ENCODE results near the gene GSTO2.

Gene GSTO2

GRCh38 chr10:104327745-104328645, 59.0 kb downstream of the GSTO2 start:
- DNase-seq, result no peak

- no peak for DNase-seq
These were observed 59.6 kb downstream of the GSTO2 start for GRCh38 chr10:104328646-104328895.

DNA sequence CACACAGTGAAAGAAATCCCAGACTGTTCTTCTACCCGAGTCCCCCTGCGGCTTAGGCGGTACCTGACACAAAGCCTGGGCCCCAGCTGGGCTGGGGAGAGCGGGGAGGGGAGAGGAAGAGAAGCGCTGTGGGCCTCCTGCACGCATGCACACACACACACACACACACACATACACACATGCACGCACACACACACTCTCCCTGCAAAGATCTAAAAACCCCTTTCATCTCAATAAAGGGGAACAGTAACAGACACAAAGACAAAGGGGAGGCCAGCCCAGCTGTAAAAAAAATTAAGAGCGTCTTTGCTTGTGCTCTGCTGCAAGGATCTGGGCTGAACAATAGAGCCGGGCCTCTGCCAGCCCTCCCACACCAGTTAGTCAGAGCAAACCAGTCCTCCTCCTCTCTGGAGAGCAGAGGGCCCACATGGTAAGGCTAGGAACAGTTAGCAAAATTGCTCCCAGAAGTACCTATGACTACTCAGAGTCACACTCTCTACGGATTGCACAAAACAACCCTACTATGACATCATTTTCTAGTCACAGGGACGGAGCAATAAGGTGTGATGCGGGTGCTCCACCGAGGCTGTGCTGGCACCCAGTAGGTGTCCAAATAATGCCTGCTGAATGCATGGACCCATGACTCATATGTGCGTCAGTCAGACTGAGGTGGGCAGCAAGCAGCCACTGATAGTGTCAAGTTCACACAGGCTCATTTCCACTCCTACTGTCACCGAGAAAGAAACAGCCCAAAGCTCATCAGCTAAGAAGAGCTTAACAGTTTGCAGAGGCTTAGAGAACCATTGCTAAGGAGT, 60.1 kb downstream of the GSTO2 start:
- no peak for DNase-seq

DNA sequence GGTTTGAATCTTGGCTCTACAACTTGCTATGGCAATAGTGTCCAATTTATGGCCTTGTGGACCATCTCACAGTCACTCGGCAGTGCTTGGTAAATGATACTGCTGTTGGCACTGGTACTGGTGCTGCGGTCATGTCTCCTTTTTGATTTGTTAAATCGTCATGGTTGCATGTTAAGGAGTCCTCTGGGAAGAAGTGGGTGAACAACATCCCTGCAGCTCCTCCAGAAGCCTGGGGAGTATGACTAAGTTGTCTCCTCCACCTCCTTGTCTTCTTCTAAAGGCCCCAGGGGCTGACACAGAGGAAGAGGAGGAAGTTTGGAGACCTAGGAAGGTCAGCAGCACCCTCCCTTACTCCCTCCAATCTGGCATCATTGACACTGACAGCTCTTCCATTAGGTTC, 60.8 kb downstream of the GSTO2 start:
- no peak for DNase-seq

- DNase-seq, result no peak
These were observed 61.5 kb downstream of the GSTO2 start for GRCh38 chr10:104330168-104331110.

DNA sequence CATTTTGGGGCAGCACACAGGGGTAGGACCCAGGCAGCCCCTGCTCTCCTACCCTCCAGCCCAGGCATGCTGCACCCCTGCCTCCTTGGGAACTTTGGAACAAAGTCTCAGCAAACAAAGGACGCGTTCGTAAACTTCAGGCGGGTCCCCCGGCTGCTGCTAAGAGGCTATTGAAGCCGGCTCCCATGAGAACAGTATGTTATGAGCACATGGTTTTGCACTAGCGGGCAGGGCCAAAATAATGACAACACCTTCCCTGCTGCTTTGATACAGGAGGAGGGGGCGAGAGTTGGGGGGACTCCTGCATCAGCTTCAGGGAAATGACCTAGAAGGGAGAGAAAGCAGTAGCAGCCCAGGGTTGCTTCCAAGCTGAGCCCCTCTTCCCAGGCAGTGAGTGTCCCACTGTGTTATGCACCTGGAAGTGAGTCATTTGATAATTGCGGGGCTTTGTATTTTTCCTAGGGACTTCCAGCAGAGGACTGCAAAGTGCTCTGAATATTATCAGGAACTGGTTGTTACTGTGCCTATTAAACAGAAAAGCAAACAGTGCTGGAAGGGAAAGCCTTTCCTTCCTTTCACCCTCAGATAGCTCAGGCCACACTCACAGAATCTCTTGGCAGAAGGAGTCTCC, 62.3 kb downstream of the GSTO2 start:
- DNase-seq, result no peak

DNA sequence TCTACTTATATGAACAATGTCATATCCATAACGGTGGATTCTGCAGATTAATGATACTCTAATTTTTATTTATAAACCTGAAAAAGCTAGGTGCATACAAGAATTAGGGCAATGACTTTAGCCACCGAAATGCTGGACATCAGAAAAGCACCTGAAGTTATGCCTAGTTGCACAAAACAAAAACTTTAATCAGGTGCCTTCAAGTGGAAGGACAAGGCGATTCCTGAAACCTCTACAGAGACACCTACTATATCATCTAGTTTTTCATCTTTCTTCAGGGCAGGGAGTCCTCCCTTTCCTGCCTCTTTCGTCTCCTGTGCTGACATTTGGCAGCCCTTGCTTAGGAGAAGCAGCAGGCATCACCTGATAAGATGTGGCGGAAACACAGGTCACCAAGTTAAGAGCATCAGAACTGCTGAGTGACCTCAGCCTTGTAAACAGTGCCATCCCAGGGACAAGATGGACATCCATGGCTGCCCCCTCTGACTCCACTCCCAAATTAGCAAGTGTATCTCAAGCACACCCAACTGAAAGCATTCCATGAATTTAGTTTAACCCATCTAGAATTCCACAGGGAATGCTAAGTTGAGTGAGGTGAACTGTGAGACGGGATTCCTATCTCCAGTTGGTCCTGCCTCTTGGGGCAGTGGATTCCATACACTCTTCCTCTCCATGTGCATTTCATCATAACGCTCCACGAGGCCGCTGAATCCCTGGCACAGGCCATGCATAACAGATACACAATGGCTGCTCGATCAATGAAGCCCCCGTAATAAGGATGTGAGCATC, 63.5 kb downstream of the GSTO2 start:
- DNase-seq, result no peak

- DNase-seq, result no peak
These were observed 64.2 kb downstream of the GSTO2 start for GRCh38 chr10:104333032-104333727.

DNA sequence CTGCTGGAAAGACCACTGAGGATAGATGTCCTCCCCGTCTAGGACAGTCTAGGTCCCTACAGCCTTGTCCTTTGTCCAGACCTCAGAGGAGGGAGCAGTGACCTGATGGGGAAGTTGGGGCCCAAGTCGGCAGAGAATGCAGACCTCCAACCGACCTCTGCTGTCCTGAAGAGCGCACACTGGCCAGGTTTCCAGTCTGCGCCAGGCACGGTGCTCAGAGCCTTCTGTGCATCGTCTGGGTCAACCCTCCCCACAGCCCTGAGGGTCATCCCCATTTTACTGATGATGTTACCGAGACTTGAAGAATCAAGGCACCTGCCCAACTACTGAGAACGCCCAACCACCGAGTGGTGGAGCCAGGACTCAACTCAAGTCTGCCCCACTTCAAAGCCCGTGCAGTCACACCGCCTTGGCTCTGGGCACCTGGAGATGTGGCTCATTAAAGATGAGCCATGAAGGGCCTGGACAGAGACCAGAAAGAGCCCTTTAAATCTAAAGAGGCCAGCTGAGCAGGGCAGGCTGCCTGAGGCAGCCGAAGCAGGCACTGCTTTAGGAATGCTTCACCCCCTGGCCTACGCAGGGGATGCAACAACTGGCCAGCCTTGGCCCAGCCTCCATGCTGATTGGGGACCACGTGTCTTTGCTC, 64.9 kb downstream of the GSTO2 start:
- peak; percentile 72 for DNase-seq

DNA sequence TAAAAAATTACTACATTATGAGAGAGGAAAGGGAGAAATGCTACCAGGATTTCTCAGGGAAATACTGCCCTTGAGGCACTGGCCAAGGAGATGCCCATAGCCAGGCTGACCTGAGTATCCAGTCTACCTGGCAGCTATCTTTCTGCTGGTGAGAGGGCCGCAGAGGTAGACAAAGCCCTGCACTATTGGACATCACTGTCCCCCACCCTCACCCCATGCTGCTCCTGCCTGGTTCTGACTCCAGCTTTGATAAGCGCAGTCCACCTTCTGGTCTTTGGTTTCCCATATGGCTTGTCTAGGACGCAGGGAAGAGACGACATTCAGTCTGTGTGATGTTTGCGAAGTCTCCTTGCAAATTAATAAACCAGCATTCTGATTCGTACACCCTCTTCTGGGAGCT, 65.6 kb downstream of the GSTO2 start:
- no peak for DNase-seq

- DNase-seq, result peak; percentile 28
These were observed 66.1 kb downstream of the GSTO2 start for GRCh38 chr10:104334965-104335650.

GRCh38 chr10:104336821-104337467, 68.0 kb downstream of the GSTO2 start:
- DNase-seq, result no peak

DNA sequence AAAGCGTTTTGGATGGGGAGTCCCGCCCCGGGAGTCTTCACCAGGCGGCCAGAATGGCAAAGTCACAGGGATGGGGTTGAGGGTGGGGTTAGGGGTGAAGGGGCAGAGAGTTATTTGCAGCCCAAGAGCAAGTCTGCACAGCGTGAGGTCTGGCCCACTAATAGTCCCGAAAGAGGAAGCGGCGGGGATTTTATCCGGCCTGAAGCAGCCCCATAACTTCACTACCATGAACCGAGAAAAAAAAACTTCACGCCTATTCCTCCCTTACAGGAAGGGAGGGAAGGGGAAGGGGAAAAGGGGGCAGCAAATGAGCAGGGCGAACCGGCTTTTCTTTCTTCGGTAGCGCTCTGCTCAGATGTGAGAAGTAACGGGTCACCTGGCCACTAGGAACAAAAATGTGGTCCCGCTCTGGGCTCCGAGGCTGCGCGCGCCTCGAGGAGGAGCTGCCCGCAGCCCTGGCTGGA, 68.6 kb downstream of the GSTO2 start:
- DNase-seq, result no peak

DNA sequence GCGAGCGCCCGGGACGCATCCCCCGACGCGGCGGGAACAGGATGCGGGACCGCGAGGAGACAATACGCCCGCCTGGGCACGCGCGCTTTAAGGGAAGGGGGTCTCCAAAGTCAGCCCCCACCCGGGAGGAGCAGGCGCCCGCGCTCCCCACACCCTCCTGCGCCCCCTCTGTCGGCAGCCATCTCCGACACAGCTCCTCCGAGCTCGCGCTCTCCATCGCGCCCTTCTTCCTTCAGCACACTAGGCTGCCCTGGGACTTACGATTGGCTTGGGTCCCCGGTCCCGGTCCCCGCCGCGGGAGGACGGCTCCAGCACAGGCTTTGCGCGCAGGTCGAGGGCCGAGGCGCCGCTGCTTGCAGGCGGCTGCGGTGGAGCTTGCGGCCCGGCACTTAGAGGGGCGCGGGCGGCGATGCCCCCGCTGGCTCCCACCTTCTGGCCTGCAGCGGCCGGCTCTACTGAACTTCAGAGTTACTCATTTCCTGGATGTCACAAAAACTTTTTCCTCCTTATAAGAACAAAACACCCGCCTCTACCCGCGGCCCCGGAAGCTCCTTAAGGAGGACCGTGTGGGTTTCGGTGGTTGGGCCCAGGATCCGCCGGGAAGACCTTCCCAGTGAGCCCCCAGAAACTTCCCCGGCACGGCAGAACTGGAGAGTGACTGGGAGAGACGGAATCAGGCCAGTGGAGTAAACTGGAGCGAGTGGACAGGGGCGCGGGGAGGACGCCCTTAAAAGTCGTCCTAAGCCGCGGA, 69.2 kb downstream of the GSTO2 start, which contains the start of gene ITPRIP:
ITPRIP (minus strand) TSS at position 481 of the 751 bp plus-strand sequence. CDS start 22,414 bp downstream, outside the sequence.
- no peak for DNase-seq

- no peak for DNase-seq
These were observed 70.6 kb downstream of the GSTO2 start for GRCh38 chr10:104339469-104340110.

DNA sequence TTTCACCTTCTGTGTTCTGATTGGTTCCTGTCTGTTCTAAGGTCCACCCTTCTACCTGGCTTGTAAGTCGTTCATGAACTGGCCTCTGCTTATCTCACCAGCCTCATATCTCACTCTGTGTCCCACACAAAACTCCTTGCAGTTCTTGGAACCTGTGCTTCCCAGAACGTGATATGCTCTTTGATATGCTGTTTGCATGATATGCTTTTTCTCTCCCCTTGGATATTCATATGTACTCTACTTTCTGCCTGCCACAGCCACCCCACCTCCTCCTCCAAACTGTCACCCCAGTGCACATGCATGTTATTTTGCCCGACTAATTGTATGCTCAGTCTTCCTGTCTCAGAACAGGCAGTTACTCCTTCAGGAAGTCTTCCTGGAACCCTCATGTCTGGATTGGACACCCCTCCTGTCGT, 71.1 kb downstream of the GSTO2 start:
- DNase-seq, result no peak

DNA sequence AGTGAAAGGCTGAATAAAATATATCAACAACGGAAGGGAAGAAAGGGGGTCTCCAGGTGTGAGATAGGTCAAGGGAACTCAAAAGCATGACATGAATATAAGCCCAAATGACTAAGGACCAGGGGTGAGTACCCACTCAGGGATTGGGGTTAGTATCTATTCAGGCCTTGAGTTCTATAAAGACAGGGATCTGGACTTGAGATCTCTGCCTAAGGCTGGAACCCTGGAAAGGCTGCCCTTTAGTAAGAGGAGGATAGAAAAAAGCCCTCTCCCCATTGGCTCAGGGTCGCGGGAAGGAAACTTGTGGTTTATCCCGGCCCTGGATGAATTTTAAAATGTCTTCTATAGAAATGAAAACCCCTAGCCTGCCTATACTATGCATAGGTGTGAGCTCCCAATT, 71.7 kb downstream of the GSTO2 start:
- DNase-seq, result no peak

DNA sequence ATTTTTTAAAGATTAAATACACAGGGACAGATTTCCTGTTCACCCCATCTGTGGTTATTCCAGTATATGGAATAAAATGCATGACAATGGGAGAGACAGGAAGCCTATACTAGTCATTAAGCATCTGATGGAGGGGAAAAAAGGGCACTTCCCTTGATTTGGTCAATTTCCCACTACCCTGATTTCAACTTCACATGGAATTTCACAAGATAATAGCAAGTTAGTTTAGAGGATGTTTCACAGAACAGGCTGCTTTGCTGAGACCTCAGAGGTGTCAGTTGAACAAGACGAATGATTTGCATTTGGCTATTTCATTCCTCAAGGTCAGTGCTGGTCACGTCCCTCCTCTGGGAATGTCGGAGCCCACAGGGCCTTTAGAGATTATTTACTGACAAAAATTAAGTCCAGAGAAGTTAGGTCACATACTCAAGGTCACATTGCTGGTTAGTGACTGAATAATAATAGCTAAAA, 74.0 kb downstream of the GSTO2 start:
- DNase-seq, result no peak
